ELR (cell line): ENCODE data around the gene KLHL3.

Experiments used
- DNase-seq: peaks from one replicate; pipeline ENCODE4 v3.0.0-alpha.2; 2015; ENCODE audit warnings: low read depth

KLHL3 gene

DNA sequence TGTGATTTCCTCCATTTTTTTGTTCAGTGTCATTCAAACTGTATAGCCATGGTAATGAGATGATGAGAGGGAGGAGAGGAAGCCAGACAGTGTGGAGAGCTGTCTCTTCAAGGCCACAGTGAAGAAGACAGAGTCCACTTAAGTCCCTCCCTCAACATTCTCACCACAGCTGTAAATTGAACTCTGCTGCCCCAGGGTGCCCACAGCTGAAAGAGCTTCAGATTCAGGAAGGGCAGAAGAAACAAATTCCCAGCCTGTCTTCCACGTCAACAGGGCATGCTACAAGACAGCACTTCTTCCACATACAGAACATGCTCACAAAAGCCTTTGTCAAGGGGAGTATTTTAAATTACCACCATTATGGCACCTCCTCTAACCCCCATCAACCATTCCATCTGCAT is 100.4 kb downstream of the KLHL3 start:
- DNase-seq = no peak

DNA sequence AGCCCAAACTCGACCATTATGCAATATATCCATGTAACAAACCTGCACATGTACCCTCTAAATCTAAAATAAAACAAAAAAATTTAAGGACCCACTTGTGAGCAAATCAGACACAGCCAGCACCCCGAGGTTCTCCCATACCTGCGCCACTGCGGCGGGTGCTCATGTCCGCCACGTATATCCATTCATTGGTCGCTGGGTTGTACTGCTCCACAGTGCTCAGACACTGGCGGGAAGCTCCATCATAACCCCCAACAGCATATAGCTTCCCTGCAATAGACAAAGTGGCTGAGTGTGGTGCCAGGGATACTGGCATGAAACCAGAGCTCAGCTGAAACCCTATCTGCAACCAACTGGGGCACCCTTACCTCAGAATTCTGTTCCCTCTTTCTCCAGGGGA is 102.0 kb downstream of the KLHL3 start:
- DNase-seq = no peak

DNA sequence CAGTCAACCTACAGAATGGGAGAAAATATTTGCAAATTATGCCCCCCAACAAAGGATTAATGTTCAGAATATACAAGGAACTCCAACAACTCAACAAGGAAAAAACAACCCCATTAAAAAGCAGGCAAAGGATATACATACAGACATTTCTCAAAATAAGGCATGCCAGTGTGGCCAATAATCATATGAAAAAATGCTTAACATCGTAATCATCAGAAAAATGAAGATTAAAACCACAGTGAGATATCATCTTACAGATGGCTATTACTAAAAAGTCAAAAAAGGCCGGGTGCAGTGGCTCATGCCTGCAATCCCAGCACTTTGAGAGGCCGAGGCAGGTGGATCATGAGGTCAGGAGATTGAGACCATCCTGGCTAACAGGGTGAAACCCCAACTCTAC is 103.2 kb downstream of the KLHL3 start:
- no peak for DNase-seq

DNA sequence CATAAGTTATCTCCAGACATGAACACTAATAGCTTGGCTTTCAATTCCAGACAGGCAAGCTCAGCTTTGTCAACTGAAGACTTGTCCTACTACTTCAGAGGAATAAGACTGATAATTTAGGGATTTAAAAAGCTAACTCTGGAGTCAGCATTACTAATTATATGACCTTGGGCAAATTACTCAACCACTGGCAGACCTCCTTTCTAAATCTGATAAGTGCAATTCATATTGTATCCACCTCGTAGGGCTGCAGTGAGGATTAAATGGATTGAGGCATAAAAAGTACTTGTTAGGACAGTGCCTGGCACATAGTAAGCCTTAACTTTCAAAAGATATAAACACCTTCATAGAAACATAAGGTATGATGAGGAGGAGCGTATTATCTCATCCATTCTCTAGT is 104.4 kb downstream of the KLHL3 start:
- no peak for DNase-seq

DNA sequence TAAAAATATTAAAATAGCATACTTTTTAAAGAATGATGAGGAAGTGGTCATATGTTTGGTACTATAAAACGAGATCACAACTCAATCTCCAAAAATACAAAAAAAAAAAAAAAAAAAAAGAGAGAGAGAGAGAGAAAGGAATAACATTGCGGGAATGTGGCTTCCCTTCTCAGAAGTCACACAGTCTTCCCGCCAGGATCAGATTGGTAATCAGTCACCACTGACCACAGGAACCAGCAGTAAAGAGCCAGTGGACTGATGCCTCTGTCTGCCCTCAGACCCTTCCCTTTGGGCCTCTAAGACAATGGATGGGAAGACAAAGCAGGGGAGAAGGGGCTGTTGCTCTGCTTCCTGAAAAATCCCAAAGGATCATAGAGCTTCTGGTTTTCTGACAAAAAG is 104.9 kb downstream of the KLHL3 start:
- DNase-seq = no peak

DNA sequence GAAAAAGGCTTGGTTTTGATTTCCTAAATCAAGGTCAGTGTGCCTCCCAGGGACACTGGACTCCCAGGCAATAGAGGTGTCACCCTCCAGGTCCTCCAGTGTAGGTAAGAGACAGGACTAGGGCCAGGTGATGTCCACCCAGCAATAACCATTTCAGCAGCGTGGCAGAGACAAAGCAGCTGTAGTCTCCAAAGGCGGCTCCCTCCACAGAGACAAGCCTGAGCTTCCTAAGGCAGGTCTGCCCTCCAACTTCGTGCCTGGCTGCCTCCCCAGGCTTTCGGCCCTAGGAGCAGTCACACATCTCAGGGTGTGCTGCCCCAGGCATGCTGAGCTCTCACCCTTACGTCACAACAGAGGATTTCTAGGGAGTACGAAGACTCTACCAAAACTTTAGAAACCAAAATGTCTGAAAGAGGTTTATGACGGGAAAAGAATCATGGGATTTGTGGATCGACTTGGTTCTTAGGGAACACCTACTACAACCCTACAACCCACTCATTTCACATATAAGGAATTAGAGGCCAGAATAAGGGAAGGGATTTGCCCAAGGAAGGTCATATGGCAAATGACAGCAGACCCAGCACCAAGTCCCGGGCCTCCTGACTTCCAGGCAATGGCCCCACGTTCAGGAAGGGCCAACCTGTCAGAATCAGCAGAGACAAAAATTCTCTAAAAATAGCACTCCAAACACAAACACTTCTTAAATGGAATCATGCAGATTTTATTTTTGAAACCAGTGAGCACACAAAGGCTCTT is 105.5 kb downstream of the KLHL3 start:
- no peak for DNase-seq

DNA sequence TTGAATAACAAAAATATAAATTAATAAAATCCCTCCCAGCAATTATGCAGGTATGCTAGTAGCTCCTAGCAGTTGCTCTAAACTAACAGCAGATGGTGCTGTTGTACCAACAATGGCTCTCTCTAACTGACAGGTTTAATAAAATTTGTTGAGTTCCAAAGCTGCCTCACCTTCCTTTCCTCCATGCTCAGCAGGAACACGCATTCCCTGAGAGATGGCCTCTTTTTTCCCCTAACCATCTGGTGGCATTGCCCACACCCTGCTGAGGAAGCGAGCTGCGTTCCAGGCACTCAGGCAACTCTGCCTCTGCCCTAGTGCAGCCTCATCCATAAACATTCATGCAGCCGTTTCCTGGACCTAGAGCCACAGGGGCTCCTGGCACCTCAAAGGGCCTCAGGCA is 106.2 kb downstream of the KLHL3 start:
- peak; percentile 74 for DNase-seq

DNA sequence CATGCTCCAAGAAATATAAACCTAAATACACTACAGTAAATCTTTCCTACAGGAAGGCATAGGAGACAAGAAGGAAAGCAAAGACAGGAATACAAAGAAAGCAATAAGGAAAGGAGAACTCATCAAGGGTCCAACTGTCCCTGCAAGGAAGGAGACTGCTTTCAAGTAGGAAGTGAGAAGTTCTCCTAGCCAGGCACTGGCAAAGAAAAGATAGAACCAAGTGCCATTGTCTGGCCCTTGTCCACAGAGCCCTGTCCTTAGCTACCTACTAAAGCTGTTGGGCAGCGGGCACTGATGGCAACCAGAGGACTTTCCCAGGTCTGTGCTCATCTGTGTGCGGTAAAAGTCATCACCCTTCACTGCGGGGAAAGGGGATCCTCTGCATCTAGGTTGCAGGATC is 108.2 kb downstream of the KLHL3 start:
- no peak for DNase-seq

DNA sequence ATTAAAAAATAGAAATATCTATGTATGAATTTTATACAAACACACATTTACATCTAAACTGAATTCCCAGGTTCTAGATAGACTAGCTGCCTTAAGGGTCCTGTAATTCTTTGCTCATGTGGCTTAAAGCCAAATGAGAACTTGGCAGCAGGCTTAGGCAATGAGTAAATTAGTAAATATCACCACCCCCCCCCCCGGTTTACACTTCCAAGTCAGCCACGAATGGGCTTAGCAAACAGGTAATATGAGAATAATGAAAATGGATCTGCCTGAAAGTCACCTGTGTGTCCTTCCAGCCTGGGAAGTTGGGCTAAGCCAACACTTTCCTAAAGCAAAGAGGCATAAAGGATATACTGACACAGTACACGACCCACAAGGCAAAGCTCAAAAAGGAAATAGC is 108.6 kb downstream of the KLHL3 start:
- no peak for DNase-seq

DNA sequence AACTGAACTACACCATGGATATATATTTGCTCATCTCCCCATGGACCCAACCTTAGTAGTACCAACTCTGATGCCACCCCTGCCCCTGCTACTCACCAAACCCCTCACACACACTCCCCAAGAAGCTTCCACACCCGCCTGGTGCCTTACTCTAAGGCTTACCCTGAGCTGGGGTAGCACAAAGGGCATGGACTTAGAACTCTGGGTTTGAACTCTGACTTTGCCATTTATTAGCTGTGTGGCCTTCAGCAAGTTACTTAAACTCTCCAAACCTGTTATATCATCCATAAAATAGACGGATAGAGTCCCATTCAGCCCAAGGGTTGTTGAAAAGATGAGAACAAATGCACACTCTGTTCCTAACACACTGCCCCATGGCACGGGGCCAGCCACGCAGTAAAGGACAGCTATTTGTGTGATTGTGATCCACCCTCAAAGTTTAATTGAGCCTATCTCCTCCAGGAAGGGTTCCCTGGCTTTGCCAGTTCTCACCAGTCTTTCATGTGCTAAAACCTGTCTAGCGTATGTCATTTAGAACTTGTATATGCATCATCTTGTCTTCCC is 111.0 kb downstream of the KLHL3 start:
- no peak for DNase-seq

DNA sequence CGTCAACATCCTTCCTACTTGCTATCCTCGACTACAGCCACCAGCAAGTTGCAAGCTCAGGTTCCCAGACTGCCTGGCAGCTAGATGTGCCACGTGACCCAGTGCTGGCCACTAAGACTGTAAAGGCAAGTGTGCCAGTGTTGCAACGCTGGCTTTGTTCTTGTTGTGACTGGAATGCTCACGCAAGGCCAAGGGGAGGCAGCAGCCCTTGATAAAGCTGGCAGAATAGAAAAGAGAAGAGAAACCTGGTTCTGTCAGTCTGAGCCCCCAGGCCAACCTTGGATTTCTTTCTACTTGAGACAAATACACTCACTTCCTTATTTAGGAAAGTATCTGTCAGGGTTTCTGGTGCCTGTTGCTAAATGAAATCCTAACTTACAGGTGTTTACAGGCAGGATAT is 113.0 kb downstream of the KLHL3 start:
- no peak for DNase-seq

DNA sequence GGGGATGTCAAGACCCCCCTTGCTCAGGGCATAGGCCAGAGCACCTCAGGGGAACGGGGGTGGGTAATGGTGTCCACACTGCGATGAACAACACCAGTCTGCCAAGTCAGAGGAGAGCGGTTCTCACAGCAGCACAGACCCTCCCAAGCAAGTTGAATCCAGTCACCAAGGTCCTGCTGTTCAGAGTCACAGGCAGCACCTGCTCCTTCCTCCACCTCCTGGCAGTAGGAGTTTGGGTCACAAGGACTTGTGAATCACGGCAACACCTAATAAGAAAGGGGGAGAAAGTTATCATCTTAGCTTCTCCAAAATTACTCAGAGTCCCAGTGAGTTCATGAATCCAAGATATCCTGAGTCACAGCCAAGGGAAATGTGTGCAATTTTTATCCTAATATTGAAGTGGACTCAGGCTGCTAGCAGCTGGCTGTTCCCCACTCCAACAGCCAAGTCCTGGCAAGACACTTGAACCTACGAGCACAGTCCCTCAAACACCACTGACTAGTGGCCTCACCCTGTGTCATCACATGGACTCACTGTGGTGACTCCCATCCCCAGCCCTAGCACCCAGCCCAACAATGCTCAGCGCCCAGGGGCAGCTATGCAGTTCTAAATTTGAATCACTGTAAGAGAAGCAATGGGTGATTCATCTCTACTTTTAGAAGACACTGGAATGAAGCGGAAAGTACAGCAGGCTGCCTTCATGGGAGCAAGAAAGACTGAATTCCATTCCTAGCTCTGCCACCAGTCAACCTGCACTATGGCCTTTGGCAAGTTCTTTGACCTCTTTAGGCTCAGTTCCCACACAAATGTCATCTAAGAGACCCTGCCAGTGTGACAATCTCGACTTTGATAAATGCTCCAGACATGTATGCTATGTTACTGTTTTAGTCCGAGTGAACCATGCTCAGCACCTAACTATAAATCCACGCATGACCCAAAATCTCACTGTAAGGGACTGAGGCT is 113.7 kb downstream of the KLHL3 start:
- peak; percentile 94 for DNase-seq

DNA sequence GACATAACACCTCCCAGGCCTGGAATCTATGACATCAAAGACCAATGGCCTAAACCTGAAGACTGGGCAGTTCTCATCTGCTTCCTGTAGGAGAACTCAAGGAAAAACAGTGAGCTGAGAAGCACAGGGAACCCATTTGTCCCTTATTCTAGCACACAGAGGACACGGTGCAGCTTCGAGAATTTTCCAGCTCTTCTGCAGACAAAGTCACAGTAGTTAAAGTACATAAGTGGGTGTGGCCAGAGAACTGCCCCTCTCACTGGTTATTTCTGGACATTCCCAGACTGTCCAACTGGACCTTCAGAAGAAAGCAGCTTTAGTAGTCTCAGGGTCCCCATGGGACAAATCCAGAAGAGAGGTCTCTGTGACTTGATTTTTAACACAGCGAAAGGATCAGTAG is 114.6 kb downstream of the KLHL3 start:
- no peak for DNase-seq

DNA sequence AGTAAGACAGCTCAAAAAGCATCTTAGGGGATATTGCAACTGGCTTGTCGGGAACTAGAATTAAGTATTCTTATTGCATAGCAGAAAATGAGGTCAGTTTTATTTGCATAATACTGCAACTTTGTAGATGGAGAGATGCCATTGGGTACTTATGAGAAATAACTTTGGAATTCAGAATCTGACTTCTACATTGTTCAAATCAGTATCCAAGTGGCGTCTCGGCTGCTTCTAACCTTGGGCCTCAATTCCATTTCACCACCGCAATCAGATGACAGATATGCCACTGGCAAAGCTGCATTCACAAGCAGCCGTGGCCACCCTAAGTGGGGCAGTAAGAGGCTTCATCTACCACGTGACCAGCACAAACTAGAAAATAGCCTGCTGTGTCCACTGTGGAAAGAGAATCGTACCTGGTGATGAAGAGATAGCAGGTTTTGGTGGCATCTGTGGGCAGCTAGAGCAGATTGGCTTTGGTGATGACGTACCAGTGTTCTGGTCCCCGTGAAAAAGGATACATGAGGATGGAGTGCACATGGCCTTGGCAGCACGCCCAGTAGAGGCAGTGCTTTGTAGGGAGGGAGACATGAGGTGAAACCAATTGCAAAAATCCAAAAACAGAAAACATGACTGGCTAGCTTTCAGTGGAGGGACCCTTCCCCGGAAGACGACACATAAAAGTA is 116.6 kb downstream of the KLHL3 start:
- peak; percentile 93 for DNase-seq

DNA sequence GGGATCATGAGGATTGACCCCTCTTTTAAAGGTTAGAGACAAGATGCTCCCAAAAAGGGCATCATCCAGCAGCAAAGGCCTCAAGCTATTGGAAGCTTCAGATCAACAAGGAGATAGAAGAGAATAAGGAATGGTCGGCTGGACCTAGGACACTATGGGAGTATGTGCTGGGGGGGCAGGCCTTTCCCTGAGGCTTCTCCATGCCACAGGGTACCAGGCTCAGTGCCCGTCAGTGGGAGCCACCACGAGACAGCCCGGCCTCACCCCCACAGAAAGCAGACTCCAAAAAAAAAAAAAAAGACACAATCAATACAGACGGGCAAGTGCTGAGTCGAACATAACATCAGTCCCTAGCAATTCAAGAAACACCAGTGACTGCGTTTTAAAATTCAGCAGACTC is 117.4 kb downstream of the KLHL3 start:
- DNase-seq = no peak

DNA sequence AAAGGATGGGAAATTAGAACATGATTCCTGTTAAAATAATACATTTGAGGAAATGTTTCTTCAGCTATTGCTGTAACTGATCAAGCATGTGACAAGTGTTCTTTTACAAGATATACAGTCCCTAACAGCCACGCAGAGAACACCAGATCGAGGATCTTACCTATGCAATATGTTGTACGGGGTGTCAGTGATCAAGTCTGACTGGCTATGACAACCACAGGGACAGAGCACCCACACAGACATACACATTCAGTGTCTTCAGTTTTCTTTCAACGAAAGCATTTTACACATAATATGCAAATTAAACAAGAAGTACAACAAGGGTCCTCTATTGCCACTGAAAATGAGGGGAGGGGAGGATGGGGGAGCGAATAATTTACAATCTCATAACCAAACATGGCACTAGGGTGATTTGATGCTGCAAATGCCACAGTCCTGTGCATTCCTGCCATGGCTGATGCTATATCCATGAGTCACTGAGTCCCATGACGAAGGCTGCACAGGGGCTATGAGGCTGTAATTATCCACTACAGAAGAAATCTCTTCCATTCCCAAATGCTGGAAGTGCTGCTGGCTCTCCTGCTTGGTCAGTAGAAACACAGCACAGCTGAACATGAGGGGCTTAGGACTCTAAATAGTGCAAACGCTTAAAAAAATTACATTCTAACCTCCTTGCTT is 118.2 kb downstream of the KLHL3 start:
- DNase-seq = peak; percentile 80

DNA sequence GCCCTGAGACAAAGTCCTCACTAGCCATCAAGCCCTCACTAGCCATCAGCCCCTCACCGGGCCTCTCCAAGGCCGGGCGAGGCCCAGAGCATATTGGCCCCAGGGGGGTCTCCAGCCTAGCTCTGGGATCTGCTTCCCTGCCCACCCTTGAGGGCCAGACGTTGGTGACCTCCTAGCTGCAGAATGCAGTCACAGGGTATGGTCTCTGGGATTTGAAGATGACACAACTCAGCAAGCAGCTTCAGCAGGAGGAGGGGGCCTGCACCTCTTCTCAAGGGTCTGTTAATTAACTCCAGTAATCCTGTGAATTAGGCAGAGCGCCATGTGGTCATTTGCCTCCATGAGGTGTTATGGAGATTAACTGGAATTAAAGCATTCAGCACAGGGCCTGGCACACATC is 119.8 kb downstream of the KLHL3 start:
- no peak for DNase-seq

DNA sequence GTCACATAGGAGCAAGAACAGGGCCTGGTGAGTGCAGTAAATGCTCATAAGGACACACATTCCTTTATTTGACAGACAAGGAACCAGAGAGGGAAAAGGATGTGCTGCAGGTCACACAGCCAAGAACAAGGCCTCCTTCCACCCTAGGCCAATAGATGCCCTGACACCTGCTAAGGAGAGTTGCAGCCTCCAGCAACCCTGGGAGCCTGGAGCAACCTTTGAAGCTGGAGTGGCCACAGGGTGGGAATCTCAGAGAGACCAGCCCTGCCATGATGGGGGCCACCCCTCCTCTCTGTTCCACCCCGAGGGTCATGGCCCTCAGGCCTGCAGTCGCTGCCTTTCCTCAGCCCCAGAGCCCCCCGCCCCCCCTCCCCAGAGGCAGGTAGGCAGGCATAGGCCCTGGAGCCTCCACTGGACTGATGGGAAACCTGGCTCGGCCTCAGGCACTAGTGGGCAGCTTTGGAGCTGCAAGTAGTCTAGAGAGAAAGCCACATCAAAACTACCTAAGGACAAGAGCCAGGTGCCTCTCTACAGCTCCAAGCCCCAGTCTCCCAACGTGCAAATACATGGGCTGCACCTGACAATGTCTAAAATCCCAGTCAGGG is 120.6 kb downstream of the KLHL3 start:
- no peak for DNase-seq

DNA sequence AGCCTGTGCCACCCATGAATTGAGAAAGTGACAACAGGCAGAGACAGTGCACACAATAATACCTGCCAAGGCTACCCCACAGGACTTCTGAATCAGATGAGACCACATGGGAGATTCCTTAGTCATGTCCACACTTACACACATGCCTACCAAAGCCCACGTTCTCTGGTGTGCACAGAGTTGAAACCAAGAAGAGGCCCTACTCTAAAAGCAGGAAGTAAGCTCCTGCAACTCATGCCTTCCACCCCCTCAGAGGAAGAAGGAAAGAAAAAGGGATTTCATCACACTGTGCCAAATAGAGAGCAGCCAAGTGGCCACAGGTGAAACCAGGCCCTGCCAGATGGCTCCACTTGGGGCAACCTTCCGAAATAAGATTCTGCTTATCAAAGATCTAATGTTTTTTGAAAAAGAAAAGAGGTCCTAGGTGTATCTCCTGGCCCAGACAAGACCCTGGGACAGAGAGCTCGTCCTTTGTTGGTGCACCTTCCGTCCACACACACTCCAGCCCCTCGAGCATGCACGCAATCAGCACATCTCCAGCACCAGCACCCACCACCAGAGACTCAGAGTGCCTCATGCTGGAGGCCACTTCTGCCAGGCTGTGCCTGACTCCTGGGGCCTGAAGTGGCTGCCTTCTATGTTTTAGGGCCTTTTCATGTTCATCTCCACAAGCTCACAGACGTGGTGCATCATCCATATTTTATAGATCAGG is 122.2 kb downstream of the KLHL3 start:
- DNase-seq = peak; percentile 22

DNA sequence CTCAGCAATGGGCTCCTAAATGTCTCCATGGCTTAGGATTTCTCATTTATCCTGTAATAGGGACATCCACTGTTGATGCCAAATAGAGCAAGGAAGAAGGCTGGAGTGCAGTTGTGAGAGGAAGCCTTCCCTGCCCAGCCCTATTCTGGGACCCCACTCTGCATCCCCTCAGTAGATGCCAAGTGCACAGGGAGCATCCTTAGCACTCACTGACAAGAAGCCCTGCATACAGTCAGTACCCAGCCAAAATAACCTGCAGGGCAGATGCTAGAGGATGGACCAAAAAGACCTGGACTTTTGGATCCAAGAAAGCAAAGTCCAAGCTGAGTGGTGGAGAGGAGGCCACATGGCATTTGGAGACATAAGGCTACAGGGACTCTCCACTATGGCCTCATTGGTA is 123.3 kb downstream of the KLHL3 start:
- no peak for DNase-seq
